GM12891 (cell line): ENCODE data around the gene CALN1.

Experiments used
- DNase-seq: peaks from one replicate; pipeline ENCODE4 v3.0.0; 2011; ENCODE audit warnings: low spot score; ENCODE audit not compliant: insufficient read length
- FAIRE-seq: peaks from 2 replicates; lab custom pipeline; 2011; peaks lifted over from hg19 to GRCh38; lab: Jason Lieb, UNC
- PAX5 ChIP-seq: IDR thresholded peaks from 2 replicates; pipeline ENCODE4 v1.6.1; 2011; ENCODE audit warnings: low read length, moderate library complexity, mild to moderate bottlenecking; ENCODE audit not compliant: insufficient read depth, severe bottlenecking
- POLR2A ChIP-seq: IDR thresholded peaks from 2 replicates; pipeline ENCODE4 v1.6.1; 2011; ENCODE audit warnings: low read depth, low read length, control low read depth
- POLR2AphosphoS5 ChIP-seq: IDR thresholded peaks from 2 replicates; pipeline ENCODE4 v1.6.1; 2011; ENCODE audit warnings: low read depth, low read length, control low read depth
- POU2F2 ChIP-seq: IDR thresholded peaks from 2 replicates; pipeline ENCODE4 v1.6.1; 2011; ENCODE audit warnings: low read depth, mild to moderate bottlenecking, control low read depth, low read length, moderate library complexity
- SPI1 ChIP-seq: IDR thresholded peaks from 2 replicates; pipeline ENCODE4 v1.6.1; 2011; ENCODE audit warnings: low read depth, low read length, control low read depth
- TAF1 ChIP-seq: IDR thresholded peaks from 2 replicates; pipeline ENCODE4 v1.6.1; 2011; ENCODE audit warnings: low read depth, low read length, control low read depth

Gene CALN1

DNA sequence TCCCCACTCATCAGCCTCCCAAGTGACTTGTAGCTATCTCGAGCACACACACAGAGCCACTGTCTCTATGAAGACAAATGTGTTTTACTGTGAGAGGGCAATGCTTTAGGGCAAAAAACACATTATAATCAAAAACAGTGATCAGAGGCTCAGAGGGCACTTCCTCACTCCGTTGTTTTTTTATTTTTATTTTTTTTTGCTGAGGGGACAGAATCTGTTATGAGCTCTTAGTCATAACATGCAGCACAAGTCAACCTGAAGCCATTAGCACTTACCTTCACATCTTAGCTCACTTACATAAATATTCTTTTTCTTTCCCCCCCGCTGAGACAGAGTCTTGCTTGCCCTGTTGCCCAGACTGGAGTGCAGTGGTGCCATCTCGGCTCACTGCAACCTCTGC lies 157.7 kb downstream of the CALN1 start:
- FAIRE-seq (no peak), DNase-seq (no peak)
- TF ChIP-seq POU2F2 (no peak), PAX5 (no peak), TAF1 (no peak), POLR2A (no peak), POLR2AphosphoS5 (no peak), SPI1 (no peak)

DNA sequence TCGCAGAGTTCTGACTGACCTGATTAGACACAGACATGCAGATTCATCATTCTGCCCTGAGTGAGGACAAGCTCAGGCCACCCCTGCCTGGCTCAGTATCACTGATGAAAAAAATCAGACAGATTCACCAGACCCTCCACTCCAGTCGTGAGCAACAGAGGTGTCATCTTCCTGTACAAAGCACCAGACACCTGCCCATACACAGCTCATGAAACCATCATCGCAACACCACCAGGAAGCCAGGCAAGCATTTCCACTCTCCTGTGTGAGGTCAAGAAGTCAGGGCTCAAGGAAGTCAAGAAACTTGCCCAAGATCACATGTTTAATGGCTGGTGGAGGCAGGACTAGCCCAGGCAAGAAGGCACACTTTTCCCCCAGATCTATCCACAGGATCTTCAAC lies 163.0 kb downstream of the CALN1 start:
- TF ChIP-seq POLR2AphosphoS5 (no peak), POU2F2 (no peak), PAX5 (no peak), TAF1 (no peak), SPI1 (no peak), POLR2A (no peak)
- no peak for DNase-seq
- FAIRE-seq, result no peak

DNA sequence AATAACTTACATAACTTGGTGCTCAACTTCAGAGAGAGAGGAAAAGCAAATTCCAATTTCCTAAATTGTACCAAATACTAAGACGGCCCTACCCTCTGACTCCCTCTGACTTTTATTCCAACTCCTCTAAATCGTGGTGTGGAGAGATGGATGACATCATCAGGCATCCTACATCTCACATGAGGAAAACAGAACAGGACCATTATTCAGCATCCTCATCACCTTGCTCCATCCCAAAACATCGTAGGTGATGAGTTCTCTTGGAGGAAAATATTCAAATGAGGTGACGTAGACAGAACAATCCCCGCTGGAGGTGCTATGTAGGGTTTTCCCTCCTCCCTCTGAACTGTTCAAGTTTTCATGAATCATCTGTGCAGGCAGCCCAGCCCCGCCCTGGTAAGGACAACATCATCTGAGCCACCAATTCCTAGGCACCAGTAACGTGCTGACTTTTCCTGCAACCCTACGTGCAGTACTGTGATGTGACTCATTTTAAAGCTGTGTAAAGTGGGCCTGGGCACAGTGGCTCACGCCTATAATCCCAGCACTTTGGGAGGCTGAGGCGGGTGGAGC lies 167.2 kb downstream of the CALN1 start:
- TF ChIP-seq POLR2AphosphoS5 (no peak), SPI1 (no peak), POLR2A (no peak), POU2F2 (no peak), TAF1 (no peak), PAX5 (no peak)
- no peak for DNase-seq
- no peak for FAIRE-seq

DNA sequence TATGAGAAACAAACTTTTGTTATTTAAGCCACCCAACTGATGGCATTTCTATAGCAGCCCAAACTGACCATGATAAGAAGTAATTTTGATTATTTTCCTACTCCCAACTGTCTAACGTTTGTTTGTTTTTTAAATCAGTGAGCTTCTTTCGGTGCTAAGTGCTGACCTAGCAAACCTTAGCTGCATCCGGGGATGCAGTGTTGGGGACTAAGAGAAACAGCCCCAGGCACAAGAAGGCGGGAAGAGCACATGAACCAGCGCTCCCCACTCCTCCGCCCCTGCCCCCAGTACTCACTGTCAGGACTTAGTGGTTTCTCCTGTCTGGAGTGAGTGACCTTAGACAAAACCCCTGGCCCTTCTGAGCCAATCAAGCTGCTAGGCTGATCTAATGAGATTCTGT lies 168.8 kb downstream of the CALN1 start:
- DNase-seq (no peak), FAIRE-seq (no peak)
- TF ChIP-seq TAF1, result no peak
- no peak for TF ChIP-seq POLR2A
- TF ChIP-seq POLR2AphosphoS5, result no peak
- no peak for TF ChIP-seq POU2F2
- TF ChIP-seq SPI1, result no peak
- no peak for TF ChIP-seq PAX5

DNA sequence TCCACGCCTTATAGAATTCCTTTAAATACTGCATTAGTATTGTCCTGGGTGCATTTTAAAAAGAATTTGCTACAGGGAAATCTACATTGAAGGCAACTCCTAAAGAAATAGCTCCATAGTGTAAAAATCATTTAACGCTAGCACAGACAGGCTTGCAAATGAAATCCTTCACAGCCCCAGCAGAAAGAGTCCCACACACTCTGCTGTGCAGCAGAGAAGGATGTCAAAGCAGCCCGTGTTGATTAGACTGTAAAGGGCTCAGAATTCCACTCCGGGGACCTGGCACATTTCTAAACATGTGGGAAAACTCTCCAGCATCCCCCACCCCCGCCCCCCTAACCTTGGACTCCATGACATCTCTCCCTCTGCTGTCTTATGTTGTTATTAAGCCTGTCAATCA lies 176.8 kb downstream of the CALN1 start:
- FAIRE-seq (no peak), DNase-seq (no peak)
- TF ChIP-seq POLR2AphosphoS5, result no peak

DNA sequence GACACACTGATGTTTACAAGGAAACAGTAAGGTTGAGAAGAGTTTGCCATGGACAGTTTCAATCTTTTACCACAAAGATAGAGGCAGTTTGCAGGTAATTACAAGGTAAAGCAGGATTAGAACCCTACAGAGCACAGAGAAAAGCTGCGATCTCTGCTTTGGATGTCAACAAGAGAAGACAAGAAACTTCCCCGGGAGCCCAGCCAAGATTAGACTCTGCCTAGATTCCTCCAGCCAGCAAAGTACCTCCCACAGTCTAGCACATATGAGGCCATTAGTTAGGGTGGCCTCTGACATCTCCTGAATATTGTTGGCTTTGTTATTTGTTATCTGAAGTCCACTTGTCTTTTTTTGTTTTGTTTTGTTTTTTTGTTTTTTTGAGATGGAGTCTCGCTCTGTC lies 178.1 kb downstream of the CALN1 start:
- FAIRE-seq (no peak), DNase-seq (no peak)
- TF ChIP-seq POU2F2 (no peak), TAF1 (no peak), POLR2A (no peak), PAX5 (no peak), SPI1 (no peak), POLR2AphosphoS5 (no peak)

DNA sequence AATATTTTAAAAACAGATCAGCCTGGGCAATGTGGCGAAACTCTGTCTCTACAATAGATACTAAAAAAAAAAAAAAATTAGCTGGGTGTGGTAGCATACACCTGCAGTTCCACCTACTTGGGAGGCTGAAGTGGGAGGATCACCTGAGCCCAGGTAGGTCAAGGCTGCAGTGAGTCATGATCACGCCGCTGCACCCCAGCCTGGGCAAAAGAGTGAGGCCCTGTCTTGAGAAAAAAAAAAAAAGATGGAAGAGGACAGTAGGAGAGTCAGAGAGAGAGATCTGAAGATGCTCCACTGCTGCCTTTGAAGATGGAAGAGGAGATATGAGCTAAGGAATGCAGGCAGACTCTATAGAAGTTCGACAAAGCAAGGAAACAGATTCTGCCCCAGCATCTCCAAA lies 181.9 kb downstream of the CALN1 start:
- no peak for TF ChIP-seq SPI1
- no peak for TF ChIP-seq POLR2A
- TF ChIP-seq POLR2AphosphoS5, result no peak
- TF ChIP-seq PAX5, result no peak
- TF ChIP-seq TAF1, result no peak
- no peak for TF ChIP-seq POU2F2
- DNase-seq, result no peak
- FAIRE-seq, result no peak

DNA sequence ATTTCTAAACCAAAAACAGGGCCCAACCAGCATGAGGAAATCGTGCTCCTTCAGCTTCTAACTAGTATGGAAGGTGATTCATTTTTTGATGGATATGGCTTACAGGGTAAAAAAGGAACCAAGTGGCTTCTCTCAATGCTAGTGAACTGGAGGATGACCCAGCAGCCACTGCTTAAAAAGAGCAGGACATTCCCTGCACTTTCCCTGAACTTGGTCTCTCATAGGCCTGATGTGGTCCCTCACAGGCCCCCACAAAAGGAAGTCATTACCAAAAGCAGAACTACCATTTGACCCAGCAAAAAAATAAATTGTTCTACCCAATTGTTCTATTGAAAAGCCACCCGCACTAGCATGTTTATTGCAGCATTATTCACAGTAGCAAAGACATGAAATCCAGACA lies 188.8 kb downstream of the CALN1 start:
- TF ChIP-seq PAX5 (no peak), POLR2A (no peak), POU2F2 (no peak), SPI1 (no peak), TAF1 (no peak), POLR2AphosphoS5 (no peak)
- FAIRE-seq, result no peak
- no peak for DNase-seq

DNA sequence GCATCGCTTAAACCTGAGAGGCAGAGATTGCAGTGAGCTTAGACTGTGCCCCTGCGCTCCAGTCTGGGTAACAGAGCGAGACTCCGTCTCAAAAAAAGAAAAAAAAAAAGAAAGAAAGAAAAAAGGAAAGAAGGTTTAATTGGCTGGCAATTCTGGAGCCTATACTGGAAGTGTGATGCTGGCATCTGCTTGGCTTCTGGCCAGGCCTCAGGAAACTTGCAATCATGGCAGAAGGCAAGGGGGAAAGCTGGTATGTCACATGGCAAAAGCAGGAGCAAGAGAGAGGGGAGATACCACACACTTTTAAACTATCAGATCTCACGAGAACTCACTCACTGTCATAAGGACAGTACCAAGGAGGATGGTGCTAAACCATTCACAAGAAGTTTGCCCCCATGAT lies 190.0 kb downstream of the CALN1 start:
- DNase-seq (no peak), FAIRE-seq (no peak)
- no peak for TF ChIP-seq POLR2A
- TF ChIP-seq SPI1, result no peak
- TF ChIP-seq TAF1, result no peak
- TF ChIP-seq POU2F2, result no peak
- TF ChIP-seq PAX5, result no peak
- no peak for TF ChIP-seq POLR2AphosphoS5

DNA sequence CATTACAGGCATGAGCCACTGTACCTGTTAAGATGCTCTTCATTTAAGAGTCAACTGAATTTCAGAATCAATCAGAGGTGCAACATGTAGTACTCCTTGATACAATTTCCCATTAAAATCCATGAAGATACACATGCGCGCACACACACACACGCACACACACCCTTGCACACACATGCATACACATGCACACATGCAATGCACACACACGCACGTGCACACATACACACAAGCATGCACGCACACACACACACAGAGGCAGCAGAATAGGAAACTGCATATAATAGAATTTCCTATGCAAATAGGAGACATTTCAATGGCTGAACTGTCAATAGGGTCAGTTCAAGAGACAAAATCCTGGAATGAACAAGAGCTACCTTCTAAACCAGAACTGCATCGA lies 192.6 kb downstream of the CALN1 start:
- TF ChIP-seq TAF1 (no peak), SPI1 (no peak), POU2F2 (no peak), PAX5 (no peak), POLR2AphosphoS5 (no peak), POLR2A (no peak)
- DNase-seq (no peak), FAIRE-seq (no peak)
